ENCODE data around the gene IMMT.
A peak's percentile ranks its signal among the peaks of the same experiment; 100 is the strongest.
"Not testable (repeated sequence)": the region's sequence is repeated elsewhere in the genome, so short reads cannot be mapped to it uniquely, and the experiment has no call there.

The IMMT gene

GRCh38 chr2:86219896-86220295, 24.6 kb upstream of the IMMT start:
- H3K4me3 Mint-ChIP-seq = no peak overlapping the region
- DNase-seq = no peak
- peaks cover 3% of the 10 kb centered on the region for H3K36me3 Mint-ChIP-seq (ENCODE audit: low read depth)
- H3K9me3 Mint-ChIP-seq = no peaks in the 10 kb centered on the region
- H3K27me3 Mint-ChIP-seq = no peaks in the 10 kb centered on the region
- no peak overlapping the region for H3K27ac Mint-ChIP-seq
- peaks cover 9% of the 10 kb centered on the region for H3K4me1 Mint-ChIP-seq (ENCODE audit: low read depth)

- Mint-ChIP-seq H3K4me1 (ENCODE audit: low read depth) (peaks cover 5% of the 10 kb centered on the region), H3K27ac (no peak overlapping the region), H3K27me3 (no peaks in the 10 kb centered on the region), H3K9me3 (no peaks in the 10 kb centered on the region), H3K4me3 (no peak overlapping the region), H3K36me3 (ENCODE audit: low read depth) (peaks cover 20% of the 10 kb centered on the region)
- DNase-seq = no peak
Measured at GRCh38 chr2:86218124-86218523, 22.9 kb upstream of the IMMT start.

GRCh38 chr2:86216575-86217555, 21.6 kb upstream of the IMMT start:
- peaks cover 28% of the 10 kb centered on the region for H3K36me3 Mint-ChIP-seq (ENCODE audit: low read depth)
- H3K27ac Mint-ChIP-seq = no peak overlapping the region
- H3K27me3 Mint-ChIP-seq = no peaks in the 10 kb centered on the region
- no peak overlapping the region for H3K4me3 Mint-ChIP-seq
- DNase-seq = no peak
- H3K4me1 Mint-ChIP-seq (ENCODE audit: low read depth) = peaks cover 5% of the 10 kb centered on the region
- no peaks in the 10 kb centered on the region for H3K9me3 Mint-ChIP-seq

GRCh38 chr2:86214503-86214832, 19.2 kb upstream of the IMMT start:
- no peak overlapping the region for H3K4me3 Mint-ChIP-seq
- H3K27me3 Mint-ChIP-seq = no peaks in the 10 kb centered on the region
- peaks cover 51% of the 10 kb centered on the region for H3K36me3 Mint-ChIP-seq (ENCODE audit: low read depth)
- DNase-seq = no peak
- no peaks in the 10 kb centered on the region for H3K9me3 Mint-ChIP-seq
- no peak overlapping the region for H3K27ac Mint-ChIP-seq
- peaks cover 5% of the 10 kb centered on the region for H3K4me1 Mint-ChIP-seq (ENCODE audit: low read depth)

- Mint-ChIP-seq H3K9me3 (no peaks in the 10 kb centered on the region), H3K27ac (peak overlapping the region; percentile 81), H3K36me3 (ENCODE audit: low read depth) (peaks cover 56% of the 10 kb centered on the region), H3K27me3 (no peaks in the 10 kb centered on the region), H3K4me3 (no peak overlapping the region), H3K4me1 (ENCODE audit: low read depth) (peaks cover 5% of the 10 kb centered on the region)
- no peak for DNase-seq
Measured at GRCh38 chr2:86213699-86214502, 18.6 kb upstream of the IMMT start.

GRCh38 chr2:86213056-86213455, 17.8 kb upstream of the IMMT start:
- peak overlapping the region; percentile 37 for H3K27ac Mint-ChIP-seq
- no peak overlapping the region for H3K4me3 Mint-ChIP-seq

GRCh38 chr2:86211796-86212188, 16.5 kb upstream of the IMMT start:
- no peaks in the 10 kb centered on the region for H3K9me3 Mint-ChIP-seq
- H3K4me3 Mint-ChIP-seq = no peak overlapping the region
- DNase-seq = no peak
- peaks cover 1% of the 10 kb centered on the region for H3K4me1 Mint-ChIP-seq (ENCODE audit: low read depth)
- H3K27ac Mint-ChIP-seq = peak overlapping the region; percentile 4
- H3K36me3 Mint-ChIP-seq (ENCODE audit: low read depth) = peaks cover 78% of the 10 kb centered on the region
- H3K27me3 Mint-ChIP-seq = no peaks in the 10 kb centered on the region

More at GRCh38 chr2:86213056-86213455, 17.8 kb upstream of the IMMT start:
- peaks cover 65% of the 10 kb centered on the region for H3K36me3 Mint-ChIP-seq (ENCODE audit: low read depth)
- peaks cover 3% of the 10 kb centered on the region for H3K4me1 Mint-ChIP-seq (ENCODE audit: low read depth)
- H3K27me3 Mint-ChIP-seq = no peaks in the 10 kb centered on the region
- DNase-seq = no peak
- H3K9me3 Mint-ChIP-seq = no peaks in the 10 kb centered on the region

- DNase-seq = no peak
- H3K27ac Mint-ChIP-seq = peak overlapping the region; percentile 13
- peaks cover 1% of the 10 kb centered on the region for H3K4me1 Mint-ChIP-seq (ENCODE audit: low read depth)
- no peaks in the 10 kb centered on the region for H3K27me3 Mint-ChIP-seq
- peaks cover 83% of the 10 kb centered on the region for H3K36me3 Mint-ChIP-seq (ENCODE audit: low read depth)
- no peaks in the 10 kb centered on the region for H3K9me3 Mint-ChIP-seq
- no peak overlapping the region for H3K4me3 Mint-ChIP-seq
Measured at GRCh38 chr2:86211033-86211795, 16.0 kb upstream of the IMMT start.

GRCh38 chr2:86204458-86204857, 9.2 kb upstream of the IMMT start:
- no peak overlapping the region for H3K4me3 Mint-ChIP-seq
- H3K27ac Mint-ChIP-seq = no peak overlapping the region
- H3K27me3 Mint-ChIP-seq = no peaks in the 10 kb centered on the region
- peaks cover 30% of the 10 kb centered on the region for H3K4me1 Mint-ChIP-seq (ENCODE audit: low read depth)
- H3K9me3 Mint-ChIP-seq = no peaks in the 10 kb centered on the region
- DNase-seq = no peak
- peaks cover 74% of the 10 kb centered on the region for H3K36me3 Mint-ChIP-seq (ENCODE audit: low read depth)

GRCh38 chr2:86203614-86204013, 8.4 kb upstream of the IMMT start:
- Mint-ChIP-seq H3K9me3 (no peaks in the 10 kb centered on the region), H3K4me3 (no peak overlapping the region), H3K36me3 (ENCODE audit: low read depth) (peaks cover 70% of the 10 kb centered on the region), H3K27me3 (no peaks in the 10 kb centered on the region), H3K4me1 (ENCODE audit: low read depth) (peaks cover 30% of the 10 kb centered on the region), H3K27ac (no peak overlapping the region)
- no peak for DNase-seq

GRCh38 chr2:86202702-86203101, 7.4 kb upstream of the IMMT start:
- peaks cover 61% of the 10 kb centered on the region for H3K36me3 Mint-ChIP-seq (ENCODE audit: low read depth)
- peaks cover 33% of the 10 kb centered on the region for H3K4me1 Mint-ChIP-seq (ENCODE audit: low read depth)
- peak overlapping the region; percentile 78 for H3K27ac Mint-ChIP-seq
- no peak for DNase-seq
- H3K27me3 Mint-ChIP-seq = no peaks in the 10 kb centered on the region
- H3K9me3 Mint-ChIP-seq = no peaks in the 10 kb centered on the region
- no peak overlapping the region for H3K4me3 Mint-ChIP-seq

GRCh38 chr2:86202336-86202692, 7.1 kb upstream of the IMMT start:
- Mint-ChIP-seq H3K4me3 (no peak overlapping the region), H3K36me3 (ENCODE audit: low read depth) (peaks cover 57% of the 10 kb centered on the region), H3K4me1 (ENCODE audit: low read depth) (peaks cover 33% of the 10 kb centered on the region), H3K27me3 (no peaks in the 10 kb centered on the region), H3K27ac (peak overlapping the region; percentile 78), H3K9me3 (no peaks in the 10 kb centered on the region)
- no peak for DNase-seq

GRCh38 chr2:86201671-86202335, 6.5 kb upstream of the IMMT start:
- peak overlapping the region; percentile 9 for H3K27ac Mint-ChIP-seq
- H3K27me3 Mint-ChIP-seq = no peaks in the 10 kb centered on the region
- H3K9me3 Mint-ChIP-seq = no peaks in the 10 kb centered on the region
- peaks cover 37% of the 10 kb centered on the region for H3K4me1 Mint-ChIP-seq (ENCODE audit: low read depth)
- peaks cover 52% of the 10 kb centered on the region for H3K36me3 Mint-ChIP-seq (ENCODE audit: low read depth)
- no peak for DNase-seq
- no peak overlapping the region for H3K4me3 Mint-ChIP-seq

- Mint-ChIP-seq H3K27ac (peak overlapping the region; percentile 80), H3K4me3 (peak overlapping the region; percentile 90), H3K36me3 (ENCODE audit: low read depth) (peaks cover 44% of the 10 kb centered on the region), H3K4me1 (ENCODE audit: low read depth) (peaks cover 43% of the 10 kb centered on the region)
- not testable (repeated sequence) for H3K27me3 Mint-ChIP-seq, H3K9me3 Mint-ChIP-seq, DNase-seq
Measured at GRCh38 chr2:86200564-86200963, 5.3 kb upstream of the IMMT start.

All from activated T-cell treated with anti-CD3 and anti-CD28 coated beads, Interleukin-2, amount 50 U/mL, for 24 hours (primary cell).